ENCODE measurements around the gene RYR1. TPM values are rescaled to one million over a fixed set of nuclear protein-coding genes. Genes with fewer than 3 reads are reported as not detected.

The RYR1 gene
- total RNA-seq, 3 donors from 2014 or later, result 0.46 to 2.5 (median 1.3) TPM

DNA sequence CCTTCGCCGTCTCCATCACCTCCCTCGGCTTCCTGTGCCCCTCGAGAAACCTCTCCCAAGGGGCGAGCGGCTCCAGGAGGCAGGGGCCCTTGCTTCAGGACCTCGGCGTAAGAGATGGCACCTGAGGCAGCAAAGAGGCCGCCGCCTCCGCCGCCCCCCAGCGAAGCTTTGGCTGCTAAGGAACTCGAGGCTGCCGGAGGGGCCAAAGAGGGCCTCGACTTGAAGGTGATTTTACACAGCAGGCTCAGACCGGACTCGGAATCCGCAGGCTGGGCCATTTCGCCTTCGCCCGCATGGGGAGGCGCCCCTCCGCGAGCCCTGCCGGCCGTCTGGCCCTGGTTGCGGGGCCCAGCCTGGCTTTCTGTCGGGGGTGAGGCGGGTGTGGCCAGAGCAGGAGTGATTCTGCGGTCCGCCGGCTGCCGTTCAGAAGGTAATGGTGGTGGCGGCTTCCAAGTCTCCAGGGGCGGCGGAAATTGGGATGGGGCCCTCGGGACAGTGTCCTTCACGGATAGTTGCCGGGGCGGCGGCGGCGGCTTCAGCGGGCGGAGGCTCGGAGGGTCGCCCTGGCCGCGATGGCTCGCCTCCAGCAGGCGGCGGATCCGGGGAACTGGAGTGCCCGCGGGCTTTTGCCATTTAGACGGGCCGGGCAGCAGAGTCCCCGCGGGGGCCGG is 47.1 kb upstream of the RYR1 start:
- DNase-seq, result peak in 1 of 3 donors; percentile 12
- TF ChIP-seq CTCF (IDR thresholded peaks at IDR 0.05), result no peak
- Histone ChIP-seq H3K9me3 (no peaks in the 10 kb centered on the region), H3K4me3 (no peak overlapping the region), H3K4me1 (ENCODE audit: low read depth) (peaks cover 28% of the 10 kb centered on the region), H3K36me3 (ENCODE audit: low read depth) (peaks cover 3% of the 10 kb centered on the region)
- intact Hi-C loops (cut with DNase I, micrococcal nuclease), result no loop called here
- no peak for ATAC-seq

- H3K9me3 ChIP-seq, result no peaks in the 10 kb centered on the region
- intact Hi-C loops (cut with DNase I, micrococcal nuclease), result no loop called here
- peaks cover 28% of the 10 kb centered on the region for H3K4me1 ChIP-seq (ENCODE audit: low read depth)
- DNase-seq (peak in 2 of 3 donors; percentile 46 to 54), ATAC-seq (peak; percentile 26)
- no peak for TF ChIP-seq CTCF (IDR thresholded peaks at IDR 0.05)
- no peak overlapping the region for H3K4me3 ChIP-seq
- peaks cover under 1% of the 10 kb centered on the region for H3K36me3 ChIP-seq (ENCODE audit: low read depth)
These were observed 46.4 kb upstream of the RYR1 start for GRCh38 chr19:38386971-38387549.

GRCh38 chr19:38387550-38388348 is 45.7 kb upstream of the RYR1 start, which contains the start of gene GGN:
GGN (minus strand) TSS chr19:38388034; CDS start chr19:38387261, 773 bp downstream.
- ATAC-seq (peak; percentile 88), DNase-seq (peak; percentile 85 to 92 (median 89))
- intact Hi-C loops (cut with DNase I, micrococcal nuclease), result no loop called here
- H3K9me3 ChIP-seq, result no peaks in the 10 kb centered on the region
- peaks cover 28% of the 10 kb centered on the region for H3K4me1 ChIP-seq (ENCODE audit: low read depth)
- no peak within 1 kb of the TSS for H3K4me3 ChIP-seq
- TF ChIP-seq CTCF (IDR thresholded peaks at IDR 0.05), result no peak
- H3K36me3 ChIP-seq (ENCODE audit: low read depth), result no peaks in the 10 kb centered on the region

GRCh38 chr19:38388349-38389100 is 45.0 kb upstream of the RYR1 start, which contains the start of gene SPRED3:
SPRED3 (plus strand) TSS chr19:38388697; CDS start chr19:38390303, 1,606 bp downstream.
- TF ChIP-seq CTCF (IDR thresholded peaks at IDR 0.05), result no peak
- no peaks in the 10 kb centered on the region for H3K36me3 ChIP-seq (ENCODE audit: low read depth)
- intact Hi-C loops (cut with DNase I, micrococcal nuclease), result no loop called here
- DNase-seq (peak in 1 of 3 donors; percentile 17), ATAC-seq (no peak)
- H3K4me1 ChIP-seq (ENCODE audit: low read depth), result peaks cover 28% of the 10 kb centered on the region
- no peaks in the 10 kb centered on the region for H3K9me3 ChIP-seq
- no peak within 1 kb of the TSS for H3K4me3 ChIP-seq

Data from mucosa of descending colon (tissue), 3 donors.